ENCODE results near the gene TNNC1.

The TNNC1 gene

GRCh38 chr3:52441091-52441771 lies 12.6 kb downstream of the TNNC1 start:
- no peak for DNase-seq (ENCODE audit: low read depth)
- H3K4me3 ChIP-seq (ENCODE audit: low read depth, low read length), result no peak overlapping the region
- TF ChIP-seq CTCF (IDR thresholded peaks at IDR 0.05; ENCODE audit: insufficient read depth, low read depth, low read length, missing control alignments), result no peak

- DNase-seq (ENCODE audit: low read depth), result no peak
- no peak overlapping the region for H3K4me3 ChIP-seq (ENCODE audit: low read depth, low read length)
- no peak for TF ChIP-seq CTCF (IDR thresholded peaks at IDR 0.05; ENCODE audit: insufficient read depth, low read depth, low read length, missing control alignments)
Observed at GRCh38 chr3:52440671-52441070, 13.2 kb downstream of the TNNC1 start.

- H3K4me3 ChIP-seq (ENCODE audit: low read depth, low read length), result no peak overlapping the region
- no peak for TF ChIP-seq CTCF (IDR thresholded peaks at IDR 0.05; ENCODE audit: insufficient read depth, low read depth, low read length, missing control alignments)
- no peak for DNase-seq (ENCODE audit: low read depth)
Observed at GRCh38 chr3:52440249-52440551, 13.6 kb downstream of the TNNC1 start.

GRCh38 chr3:52439426-52440248 lies 14.2 kb downstream of the TNNC1 start:
- DNase-seq (ENCODE audit: low read depth), result no peak
- no peak overlapping the region for H3K4me3 ChIP-seq (ENCODE audit: low read depth, low read length)
- TF ChIP-seq CTCF (IDR thresholded peaks at IDR 0.05; ENCODE audit: insufficient read depth, low read depth, low read length, missing control alignments), result no peak

GRCh38 chr3:52438579-52439425 lies 15.0 kb downstream of the TNNC1 start:
- no peak overlapping the region for H3K4me3 ChIP-seq (ENCODE audit: low read depth, low read length)
- no peak for DNase-seq (ENCODE audit: low read depth)
- no peak for TF ChIP-seq CTCF (IDR thresholded peaks at IDR 0.05; ENCODE audit: insufficient read depth, low read depth, low read length, missing control alignments)

GRCh38 chr3:52438104-52438376 lies 15.8 kb downstream of the TNNC1 start:
- no peak overlapping the region for H3K4me3 ChIP-seq (ENCODE audit: low read depth, low read length)
- no peak for TF ChIP-seq CTCF (IDR thresholded peaks at IDR 0.05; ENCODE audit: insufficient read depth, low read depth, low read length, missing control alignments)
- DNase-seq (ENCODE audit: low read depth), result no peak
